ENCODE measurements around the gene BRINP3. TPM values are rescaled to one million over a fixed set of nuclear protein-coding genes. Genes with fewer than 3 reads are reported as not detected.

BRINP3 gene
- total and polyA plus RNA-seq, 12 donors = 0.08 to 1.7 (median 0.30) TPM; not detected in 5

DNA sequence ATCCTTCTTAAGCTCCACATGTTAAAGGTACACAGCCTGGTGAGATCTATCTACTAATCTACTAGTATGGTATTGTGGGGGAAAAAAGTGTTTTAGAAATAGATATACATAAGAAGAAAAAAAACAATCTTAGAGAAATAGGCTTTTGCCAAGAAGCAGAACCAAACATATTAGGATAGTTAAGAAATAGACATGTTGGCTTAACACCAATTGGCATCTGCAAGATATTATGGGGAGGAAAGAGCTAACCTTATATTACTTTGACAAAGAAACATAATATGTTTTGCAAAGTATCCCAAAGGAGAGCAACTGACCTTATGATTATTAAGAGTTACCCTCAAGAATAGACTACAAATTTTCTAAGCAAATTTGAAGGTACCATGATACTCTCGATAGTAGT is 202.9 kb downstream of the BRINP3 start:
- DNase-seq (no peak), ATAC-seq (no peak)
- Histone ChIP-seq H3K27me3 (no peaks in the 10 kb centered on the region), H3K4me3 (no peak overlapping the region), H3K9me3 (no peaks in the 10 kb centered on the region), H3K36me3 (no peaks in the 10 kb centered on the region), H3K4me1 (no peaks in the 10 kb centered on the region), H3K27ac (no peak overlapping the region)
- TF ChIP-seq, protein P1, sequence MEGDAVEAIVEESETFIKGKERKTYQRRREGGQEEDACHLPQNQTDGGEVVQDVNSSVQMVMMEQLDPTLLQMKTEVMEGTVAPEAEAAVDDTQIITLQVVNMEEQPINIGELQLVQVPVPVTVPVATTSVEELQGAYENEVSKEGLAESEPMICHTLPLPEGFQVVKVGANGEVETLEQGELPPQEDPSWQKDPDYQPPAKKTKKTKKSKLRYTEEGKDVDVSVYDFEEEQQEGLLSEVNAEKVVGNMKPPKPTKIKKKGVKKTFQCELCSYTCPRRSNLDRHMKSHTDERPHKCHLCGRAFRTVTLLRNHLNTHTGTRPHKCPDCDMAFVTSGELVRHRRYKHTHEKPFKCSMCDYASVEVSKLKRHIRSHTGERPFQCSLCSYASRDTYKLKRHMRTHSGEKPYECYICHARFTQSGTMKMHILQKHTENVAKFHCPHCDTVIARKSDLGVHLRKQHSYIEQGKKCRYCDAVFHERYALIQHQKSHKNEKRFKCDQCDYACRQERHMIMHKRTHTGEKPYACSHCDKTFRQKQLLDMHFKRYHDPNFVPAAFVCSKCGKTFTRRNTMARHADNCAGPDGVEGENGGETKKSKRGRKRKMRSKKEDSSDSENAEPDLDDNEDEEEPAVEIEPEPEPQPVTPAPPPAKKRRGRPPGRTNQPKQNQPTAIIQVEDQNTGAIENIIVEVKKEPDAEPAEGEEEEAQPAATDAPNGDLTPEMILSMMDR (IDR thresholded peaks at IDR 0.05) = no peak
- intact Hi-C loops (cut with DNase I) = no loop called here
- WGBS, 2 donors = 87 to 95% methylated on average over 1 of the region's 1 CpG

DNA sequence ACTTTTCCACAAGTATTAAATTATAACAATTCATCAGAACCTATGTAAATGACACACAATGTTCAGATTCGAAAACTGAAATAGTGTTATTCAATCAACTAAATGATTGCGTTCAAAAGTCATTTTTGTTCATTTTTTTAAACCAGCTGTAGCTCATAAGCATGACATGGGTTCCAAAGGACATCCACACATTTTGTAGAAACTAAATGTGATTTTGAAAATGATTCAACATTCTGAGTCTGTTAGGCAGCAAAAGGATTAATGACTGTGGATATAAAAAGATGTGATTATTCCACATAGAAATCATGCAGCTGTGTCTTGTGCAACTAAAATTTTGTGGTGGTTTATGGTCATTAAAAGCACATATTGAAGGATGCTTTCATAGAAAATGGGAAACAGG is 204.5 kb downstream of the BRINP3 start:
- no peak for DNase-seq
- TF ChIP-seq, protein P1 (IDR thresholded peaks at IDR 0.05) = no peak
- Histone ChIP-seq H3K4me1 (no peaks in the 10 kb centered on the region), H3K4me3 (no peak overlapping the region), H3K27me3 (no peaks in the 10 kb centered on the region), H3K27ac (no peak overlapping the region), H3K9me3 (no peaks in the 10 kb centered on the region), H3K36me3 (no peaks in the 10 kb centered on the region)
- ATAC-seq = no peak
- whole genome bisulfite sequencing, 2 donors = 63 to 79% methylated on average over 2 of the region's 2 CpGs
- intact Hi-C loops (cut with DNase I) = no loop called here

DNA sequence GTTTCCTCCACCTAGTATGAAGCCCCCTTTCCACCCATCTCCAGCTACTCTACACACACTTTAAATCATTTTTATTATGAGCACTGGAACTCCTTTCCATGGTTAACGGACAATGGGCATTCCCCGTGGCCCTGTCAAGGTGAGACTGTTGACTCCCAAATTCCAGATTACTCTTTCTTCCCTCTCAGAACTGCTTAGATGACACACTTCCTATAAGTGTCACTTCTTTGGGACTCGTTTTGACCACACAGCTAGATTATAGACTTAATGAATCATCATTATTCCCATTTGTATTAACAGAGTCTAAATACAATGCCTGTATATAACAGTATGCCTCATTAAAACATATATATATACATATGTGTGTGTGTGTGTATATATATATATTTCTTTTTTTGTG is 215.1 kb downstream of the BRINP3 start:
- WGBS, 2 donors = 73 to 80% methylated on average over 3 of the region's 3 CpGs
- Histone ChIP-seq H3K27me3 (no peaks in the 10 kb centered on the region), H3K4me1 (no peaks in the 10 kb centered on the region), H3K9me3 (peaks cover 0 to 5% (median 0%) of the 10 kb centered on the region in 11 donors), H3K27ac (no peak overlapping the region), H3K36me3 (no peaks in the 10 kb centered on the region), H3K4me3 (no peak overlapping the region)
- ATAC-seq (no peak), DNase-seq (no peak)
- intact Hi-C loops (cut with DNase I) = no loop called here
- TF ChIP-seq, protein P1 (IDR thresholded peaks at IDR 0.05) = no peak

GRCh38 chr1:190259424-190259823 is 218.2 kb downstream of the BRINP3 start:
- Histone ChIP-seq H3K4me3 (no peak overlapping the region), H3K9me3 (peaks cover 0 to 15% (median 0%) of the 10 kb centered on the region in 11 donors), H3K27ac (no peak overlapping the region), H3K36me3 (no peaks in the 10 kb centered on the region), H3K4me1 (no peaks in the 10 kb centered on the region), H3K27me3 (no peaks in the 10 kb centered on the region)
- no peak for DNase-seq
- WGBS, 2 donors = 86 to 94% methylated on average over 1 of the region's 1 CpG
- no peak for ATAC-seq
- intact Hi-C loops (cut with DNase I) = no loop called here
- TF ChIP-seq, protein P1 (IDR thresholded peaks at IDR 0.05) = no peak
